ENCODE measurements around the gene SPEF2.

SPEF2 gene

DNA sequence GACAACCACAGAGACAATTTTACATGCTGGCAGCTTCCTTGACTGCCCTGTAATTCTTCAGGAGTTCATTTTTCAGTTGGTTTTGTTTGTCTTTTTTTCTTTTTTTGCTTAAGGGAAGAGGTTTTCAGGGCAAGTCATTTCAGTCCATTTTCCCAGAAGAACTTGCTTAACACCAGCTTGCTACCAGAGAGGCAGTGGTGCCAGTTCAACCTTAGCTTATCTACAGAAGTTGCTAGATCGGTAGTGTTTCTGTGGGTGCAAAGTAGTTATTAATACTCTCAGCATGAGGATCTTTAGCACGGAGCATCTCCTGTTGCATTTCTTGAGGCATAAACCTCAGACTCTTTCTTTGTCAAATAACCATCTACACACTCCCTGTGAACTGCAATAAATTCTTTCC, 1.1 kb downstream of the SPEF2 start:
- TF ChIP-seq ESRRG (CRISPR knock-in tag; IDR thresholded peaks at IDR 0.05), result no peak
- TF ChIP-seq, protein P1, sequence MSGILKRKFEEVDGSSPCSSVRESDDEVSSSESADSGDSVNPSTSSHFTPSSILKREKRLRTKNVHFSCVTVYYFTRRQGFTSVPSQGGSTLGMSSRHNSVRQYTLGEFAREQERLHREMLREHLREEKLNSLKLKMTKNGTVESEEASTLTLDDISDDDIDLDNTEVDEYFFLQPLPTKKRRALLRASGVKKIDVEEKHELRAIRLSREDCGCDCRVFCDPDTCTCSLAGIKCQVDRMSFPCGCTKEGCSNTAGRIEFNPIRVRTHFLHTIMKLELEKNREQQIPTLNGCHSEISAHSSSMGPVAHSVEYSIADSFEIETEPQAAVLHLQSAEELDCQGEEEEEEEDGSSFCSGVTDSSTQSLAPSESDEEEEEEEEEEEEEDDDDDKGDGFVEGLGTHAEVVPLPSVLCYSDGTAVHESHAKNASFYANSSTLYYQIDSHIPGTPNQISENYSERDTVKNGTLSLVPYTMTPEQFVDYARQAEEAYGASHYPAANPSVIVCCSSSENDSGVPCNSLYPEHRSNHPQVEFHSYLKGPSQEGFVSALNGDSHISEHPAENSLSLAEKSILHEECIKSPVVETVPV (CRISPR knock-in tag; IDR thresholded peaks at IDR 0.05), result no peak
- TF ChIP-seq ZNF565 (CRISPR knock-in tag; conservative IDR thresholded peaks at IDR 0.05; ENCODE audit: low read depth), result no peak
- TF ChIP-seq, protein P2, sequence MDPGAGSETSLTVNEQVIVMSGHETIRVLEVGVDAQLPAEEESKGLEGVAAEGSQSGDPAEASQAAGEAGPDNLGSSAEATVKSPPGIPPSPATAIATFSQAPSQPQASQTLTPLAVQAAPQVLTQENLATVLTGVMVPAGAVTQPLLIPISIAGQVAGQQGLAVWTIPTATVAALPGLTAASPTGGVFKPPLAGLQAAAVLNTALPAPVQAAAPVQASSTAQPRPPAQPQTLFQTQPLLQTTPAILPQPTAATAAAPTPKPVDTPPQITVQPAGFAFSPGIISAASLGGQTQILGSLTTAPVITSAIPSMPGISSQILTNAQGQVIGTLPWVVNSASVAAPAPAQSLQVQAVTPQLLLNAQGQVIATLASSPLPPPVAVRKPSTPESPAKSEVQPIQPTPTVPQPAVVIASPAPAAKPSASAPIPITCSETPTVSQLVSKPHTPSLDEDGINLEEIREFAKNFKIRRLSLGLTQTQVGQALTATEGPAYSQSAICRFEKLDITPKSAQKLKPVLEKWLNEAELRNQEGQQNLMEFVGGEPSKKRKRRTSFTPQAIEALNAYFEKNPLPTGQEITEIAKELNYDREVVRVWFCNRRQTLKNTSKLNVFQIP (CRISPR knock-in tag; IDR thresholded peaks at IDR 0.05; ENCODE audit: borderline replicate concordance, low read depth), result no peak
- TF ChIP-seq ZFP30 (CRISPR knock-in tag; IDR thresholded peaks at IDR 0.05), result no peak
- TF ChIP-seq ZFP3 (CRISPR knock-in tag; IDR thresholded peaks at IDR 0.05), result no peak
- no peak for TF ChIP-seq TOX (CRISPR knock-in tag; IDR thresholded peaks at IDR 0.05; ENCODE audit: borderline replicate concordance)
- TF ChIP-seq TCF4 (CRISPR knock-in tag; IDR thresholded peaks at IDR 0.05; ENCODE audit: borderline replicate concordance), result no peak
- TF ChIP-seq, protein P3, sequence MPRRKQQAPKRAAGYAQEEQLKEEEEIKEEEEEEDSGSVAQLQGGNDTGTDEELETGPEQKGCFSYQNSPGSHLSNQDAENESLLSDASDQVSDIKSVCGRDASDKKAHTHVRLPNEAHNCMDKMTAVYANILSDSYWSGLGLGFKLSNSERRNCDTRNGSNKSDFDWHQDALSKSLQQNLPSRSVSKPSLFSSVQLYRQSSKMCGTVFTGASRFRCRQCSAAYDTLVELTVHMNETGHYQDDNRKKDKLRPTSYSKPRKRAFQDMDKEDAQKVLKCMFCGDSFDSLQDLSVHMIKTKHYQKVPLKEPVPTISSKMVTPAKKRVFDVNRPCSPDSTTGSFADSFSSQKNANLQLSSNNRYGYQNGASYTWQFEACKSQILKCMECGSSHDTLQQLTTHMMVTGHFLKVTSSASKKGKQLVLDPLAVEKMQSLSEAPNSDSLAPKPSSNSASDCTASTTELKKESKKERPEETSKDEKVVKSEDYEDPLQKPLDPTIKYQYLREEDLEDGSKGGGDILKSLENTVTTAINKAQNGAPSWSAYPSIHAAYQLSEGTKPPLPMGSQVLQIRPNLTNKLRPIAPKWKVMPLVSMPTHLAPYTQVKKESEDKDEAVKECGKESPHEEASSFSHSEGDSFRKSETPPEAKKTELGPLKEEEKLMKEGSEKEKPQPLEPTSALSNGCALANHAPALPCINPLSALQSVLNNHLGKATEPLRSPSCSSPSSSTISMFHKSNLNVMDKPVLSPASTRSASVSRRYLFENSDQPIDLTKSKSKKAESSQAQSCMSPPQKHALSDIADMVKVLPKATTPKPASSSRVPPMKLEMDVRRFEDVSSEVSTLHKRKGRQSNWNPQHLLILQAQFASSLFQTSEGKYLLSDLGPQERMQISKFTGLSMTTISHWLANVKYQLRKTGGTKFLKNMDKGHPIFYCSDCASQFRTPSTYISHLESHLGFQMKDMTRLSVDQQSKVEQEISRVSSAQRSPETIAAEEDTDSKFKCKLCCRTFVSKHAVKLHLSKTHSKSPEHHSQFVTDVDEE (CRISPR knock-in tag; IDR thresholded peaks at IDR 0.05), result no peak
- TF ChIP-seq CSDC2 (CRISPR knock-in tag; IDR thresholded peaks at IDR 0.05), result no peak
- TF ChIP-seq BACH2 (CRISPR knock-in tag; IDR thresholded peaks at IDR 0.05; ENCODE audit: borderline replicate concordance), result no peak

DNA sequence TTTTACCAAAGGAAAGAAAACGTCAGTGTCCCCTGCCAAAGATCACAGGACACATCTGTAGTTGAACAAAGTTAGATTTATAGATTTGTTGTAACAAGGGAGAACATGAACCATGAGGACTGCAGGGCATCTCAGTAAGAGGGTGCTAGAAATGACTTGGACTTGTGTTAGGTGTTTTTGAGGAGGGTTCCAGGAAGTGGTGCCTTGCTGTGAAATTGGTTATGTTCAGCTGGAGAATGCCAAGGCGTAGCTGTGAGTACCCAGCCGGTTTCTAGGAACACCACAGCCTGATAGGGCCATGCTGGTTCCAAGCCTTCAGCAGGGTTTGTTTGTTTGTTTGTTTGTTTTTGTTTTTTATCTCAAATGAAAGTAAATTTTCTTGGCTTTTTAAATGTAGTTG, 5.3 kb downstream of the SPEF2 start:
- no peak for ATAC-seq
- TF ChIP-seq ZFP30 (CRISPR knock-in tag; IDR thresholded peaks at IDR 0.05), result no peak

More for the DNA sequence above, 1.1 kb downstream of the SPEF2 start:
- ATAC-seq, result no peak

DNA sequence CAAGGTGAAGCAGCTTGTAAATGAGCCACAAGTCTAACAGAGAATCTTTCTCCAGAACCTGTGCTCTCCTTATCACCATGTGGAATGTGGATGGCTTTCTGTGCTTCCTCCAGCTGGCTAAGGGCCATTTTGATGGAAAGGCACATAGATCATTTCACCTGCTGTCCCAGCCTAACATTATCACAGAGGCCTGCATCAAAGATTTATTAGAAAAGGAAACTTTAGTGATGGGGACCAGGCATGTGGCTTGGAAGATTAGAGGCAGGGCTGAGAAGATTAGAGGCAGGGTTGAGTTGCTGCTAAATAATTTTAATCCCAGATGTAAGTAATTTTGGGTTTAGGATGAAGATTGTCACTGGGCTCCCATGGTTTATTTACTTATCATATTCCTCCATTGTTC, 6.3 kb downstream of the SPEF2 start:
- no peak for TF ChIP-seq ZNF70 (CRISPR knock-in tag; IDR thresholded peaks at IDR 0.05)
- no peak for TF ChIP-seq ARNTL (CRISPR knock-in tag; IDR thresholded peaks at IDR 0.05; ENCODE audit: borderline replicate concordance, low read depth)
- TF ChIP-seq, protein P4, sequence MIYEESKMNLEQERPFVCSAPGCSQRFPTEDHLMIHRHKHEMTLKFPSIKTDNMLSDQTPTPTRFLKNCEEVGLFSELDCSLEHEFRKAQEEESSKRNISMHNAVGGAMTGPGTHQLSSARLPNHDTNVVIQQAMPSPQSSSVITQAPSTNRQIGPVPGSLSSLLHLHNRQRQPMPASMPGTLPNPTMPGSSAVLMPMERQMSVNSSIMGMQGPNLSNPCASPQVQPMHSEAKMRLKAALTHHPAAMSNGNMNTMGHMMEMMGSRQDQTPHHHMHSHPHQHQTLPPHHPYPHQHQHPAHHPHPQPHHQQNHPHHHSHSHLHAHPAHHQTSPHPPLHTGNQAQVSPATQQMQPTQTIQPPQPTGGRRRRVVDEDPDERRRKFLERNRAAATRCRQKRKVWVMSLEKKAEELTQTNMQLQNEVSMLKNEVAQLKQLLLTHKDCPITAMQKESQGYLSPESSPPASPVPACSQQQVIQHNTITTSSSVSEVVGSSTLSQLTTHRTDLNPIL (CRISPR knock-in tag; IDR thresholded peaks at IDR 0.05; ENCODE audit: low read depth), result no peak
- TF ChIP-seq ZNF8 (CRISPR knock-in tag; IDR thresholded peaks at IDR 0.05), result no peak
- TF ChIP-seq OSR1 (CRISPR knock-in tag; IDR thresholded peaks at IDR 0.05), result no peak
- no peak for TF ChIP-seq SNAI2 (CRISPR knock-in tag; IDR thresholded peaks at IDR 0.05)
- no peak for TF ChIP-seq TCF4 (CRISPR knock-in tag; IDR thresholded peaks at IDR 0.05; ENCODE audit: borderline replicate concordance)
- ATAC-seq, result no peak

DNA sequence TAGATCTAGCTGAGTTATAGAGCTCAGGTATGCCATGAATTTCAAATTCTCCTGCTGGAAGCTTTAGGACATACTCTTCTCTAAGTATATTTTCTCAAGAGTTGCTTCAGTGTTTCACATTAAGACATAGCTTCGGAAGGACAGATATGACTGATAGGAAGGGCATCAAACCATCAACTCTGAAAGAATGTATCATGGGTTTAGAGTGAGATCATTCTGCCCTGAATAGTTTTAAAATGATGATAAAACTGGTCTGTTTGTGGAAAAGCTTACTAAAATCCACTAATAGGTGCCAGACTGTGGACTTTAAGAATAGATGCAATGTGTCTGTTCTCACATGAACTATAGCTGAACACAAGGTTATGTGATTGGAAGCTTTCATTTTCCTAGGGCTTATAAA, 8.4 kb downstream of the SPEF2 start:
- TF ChIP-seq ARNTL (CRISPR knock-in tag; IDR thresholded peaks at IDR 0.05; ENCODE audit: borderline replicate concordance, low read depth) (no peak), TCF4 (CRISPR knock-in tag; IDR thresholded peaks at IDR 0.05; ENCODE audit: borderline replicate concordance) (no peak), PPARA (CRISPR knock-in tag; IDR thresholded peaks at IDR 0.05; ENCODE audit: borderline replicate concordance) (no peak), ZNF565 (CRISPR knock-in tag; conservative IDR thresholded peaks at IDR 0.05; ENCODE audit: low read depth) (no peak), TOX (CRISPR knock-in tag; IDR thresholded peaks at IDR 0.05; ENCODE audit: borderline replicate concordance) (no peak), CSDC2 (CRISPR knock-in tag; IDR thresholded peaks at IDR 0.05) (no peak)
- TF ChIP-seq, protein P2 (CRISPR knock-in tag; IDR thresholded peaks at IDR 0.05; ENCODE audit: borderline replicate concordance, low read depth), result no peak
- TF ChIP-seq, protein P5, sequence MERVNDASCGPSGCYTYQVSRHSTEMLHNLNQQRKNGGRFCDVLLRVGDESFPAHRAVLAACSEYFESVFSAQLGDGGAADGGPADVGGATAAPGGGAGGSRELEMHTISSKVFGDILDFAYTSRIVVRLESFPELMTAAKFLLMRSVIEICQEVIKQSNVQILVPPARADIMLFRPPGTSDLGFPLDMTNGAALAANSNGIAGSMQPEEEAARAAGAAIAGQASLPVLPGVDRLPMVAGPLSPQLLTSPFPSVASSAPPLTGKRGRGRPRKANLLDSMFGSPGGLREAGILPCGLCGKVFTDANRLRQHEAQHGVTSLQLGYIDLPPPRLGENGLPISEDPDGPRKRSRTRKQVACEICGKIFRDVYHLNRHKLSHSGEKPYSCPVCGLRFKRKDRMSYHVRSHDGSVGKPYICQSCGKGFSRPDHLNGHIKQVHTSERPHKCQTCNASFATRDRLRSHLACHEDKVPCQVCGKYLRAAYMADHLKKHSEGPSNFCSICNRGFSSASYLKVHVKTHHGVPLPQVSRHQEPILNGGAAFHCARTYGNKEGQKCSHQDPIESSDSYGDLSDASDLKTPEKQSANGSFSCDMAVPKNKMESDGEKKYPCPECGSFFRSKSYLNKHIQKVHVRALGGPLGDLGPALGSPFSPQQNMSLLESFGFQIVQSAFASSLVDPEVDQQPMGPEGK (CRISPR knock-in tag; IDR thresholded peaks at IDR 0.05; ENCODE audit: borderline replicate concordance), result no peak
- TF ChIP-seq, protein P3 (CRISPR knock-in tag; IDR thresholded peaks at IDR 0.05), result no peak
- no peak; the same call in 2 of the 3 replicates for ATAC-seq
